Esophagus muscularis mucosa (tissue), 4 donors: ENCODE results near the gene ELK3. TPM values are rescaled to one million over a fixed set of nuclear protein-coding genes. Genes with fewer than 3 reads are reported as not detected.
A peak's percentile ranks its signal among the peaks of the same experiment; 100 is the strongest.

ENCODE experiments used
- DNase-seq: peaks from one replicate; pipeline ENCODE4 v3.0.0-alpha.2; 2017; ENCODE audit errors: extremely low spot score
- H3K27ac ChIP-seq, 4 donors: fragments of 200-600 bp; sonication (generic); replicated peaks in 1 of 4; 1 replicate in 3 of 4; 2 replicates in 1 of 4; pipeline ENCODE4 v1.5.1; 2016 to 2019; ENCODE audit warnings: mild to moderate bottlenecking in 1 of 4
- H3K27me3 ChIP-seq, 4 donors: fragments of 200-600 bp; sonication (generic); one replicate each; pipeline versions ENCODE4 v1.5.1 to v1.6.0; 2016 to 2019
- H3K36me3 ChIP-seq, 4 donors: fragments of 200-600 bp; sonication (generic); one replicate each; pipeline ENCODE4 v1.5.1; 2016 to 2019
- H3K4me1 ChIP-seq, 4 donors: fragments of 200-600 bp; sonication (generic); one replicate each; pipeline ENCODE4 v1.5.1; 2016 to 2019
- H3K4me3 ChIP-seq, 4 donors: fragments of 200-600 bp; sonication (generic); 1 replicate in 2 of 4; 2 replicates in 2 of 4; pipeline ENCODE4 v1.5.1; 2016 to 2019; ENCODE audit warnings: mild to moderate bottlenecking in 4 of 4, moderate library complexity in 1 of 4
- H3K9me3 ChIP-seq, 4 donors: fragments of 200-600 bp; sonication (generic); 1 replicate in 3 of 4; 2 replicates in 1 of 4; pipeline ENCODE4 v1.5.1; 2016 to 2019
- CTCF ChIP-seq, 3 experiments: fragments of 200-600 bp in 2 of 3; fragments of 450-650 bp in 1 of 3; sonication (generic) in 2 of 3; IDR thresholded peaks; one replicate each; pipeline ENCODE4 v1.5.1; 2017 to 2019; ENCODE audit warnings: antibody characterized with exemption in 3 of 3, mild to moderate bottlenecking in 2 of 3, moderate library complexity in 1 of 3
- EP300 ChIP-seq: sonication (generic); formaldehyde crosslinking; IDR thresholded peaks from one replicate; pipeline ENCODE4 v1.6.1; 2017; ENCODE audit warnings: antibody characterized with exemption
- POLR2A ChIP-seq: fragments of 450-650 bp; IDR thresholded peaks from one replicate; pipeline ENCODE4 v1.6.1; 2017; ENCODE audit warnings: antibody characterized with exemption, moderate library complexity, mild to moderate bottlenecking, low read depth
- POLR2AphosphoS5 ChIP-seq, 2 donors: sonication (generic); formaldehyde crosslinking; IDR thresholded peaks; one replicate each; pipeline ENCODE4 v1.6.1; 2017; ENCODE audit warnings: antibody characterized with exemption in 2 of 2
- WGBS: methylation state at CpG from one replicate; pipeline ENCODE4 v1.1.5; 2018; 5-methylcytosine and 5-hydroxymethylcytosine counted together
- intact Hi-C: fragments of 100-400 bp; cut with DNase I; formaldehyde crosslinking; loops from one replicate; pipeline ENCODE4 v1.15.1; 2023
- total RNA-seq, 4 donors: library from RNA; depleted of rRNA; stranded (reverse); fragments of >200 nt; gene quantifications; one replicate each; pipeline versions ENCODE4 v1.1.0 to v1.2.1, GENCODE V29; 2016

The ELK3 gene
- total RNA-seq, 4 donors from 2014 or later, result 13.7 to 26.9 (median 25.7) TPM

DNA sequence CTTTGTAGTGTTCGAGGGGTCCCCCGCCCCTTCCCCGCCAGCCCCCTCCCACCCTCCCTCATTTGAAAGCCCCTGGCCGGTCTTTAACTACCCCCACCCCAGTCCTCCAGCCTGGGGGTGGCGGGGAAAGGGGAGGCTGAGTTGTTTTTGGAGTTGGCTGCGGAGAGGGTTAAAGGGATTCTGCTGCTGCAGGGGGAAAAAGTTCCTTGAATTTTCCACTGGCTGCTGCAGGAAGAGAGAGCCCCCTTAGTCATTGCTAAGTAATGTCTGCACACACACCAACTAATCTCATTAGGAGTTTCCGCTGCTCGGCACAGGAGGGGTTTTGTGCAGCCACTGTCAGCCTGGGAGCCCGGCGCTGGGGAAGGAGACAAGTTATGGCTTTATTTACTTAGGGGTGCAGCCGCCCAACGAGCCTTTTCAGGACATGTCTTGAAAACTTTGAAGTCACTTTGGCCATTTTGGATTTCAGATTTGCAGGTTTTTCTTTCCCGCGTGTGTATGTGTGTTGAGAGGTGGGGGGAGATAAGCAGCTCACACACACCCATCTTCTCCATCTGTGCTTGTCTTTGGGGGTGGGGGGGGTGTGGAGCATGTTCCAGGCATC lies 1.8 kb downstream of the ELK3 start:
- Histone ChIP-seq H3K27me3 (no peaks in the 10 kb centered on the region), H3K36me3 (no peaks in the 10 kb centered on the region), H3K9me3 (no peaks in the 10 kb centered on the region), H3K4me3 (peak overlapping the region; percentile 84 to 92 (median 86)), H3K27ac (peak overlapping the region; percentile 75 to 88 (median 85)), H3K4me1 (peaks cover 27 to 57% (median 44%) of the 10 kb centered on the region in 4 donors)
- no peak for DNase-seq
- TF ChIP-seq POLR2AphosphoS5 (IDR thresholded peaks at IDR 0.05) (no peak), POLR2A (no peak), EP300 (no peak), CTCF (IDR thresholded peaks at IDR 0.05) (no peak)
- WGBS, result 9% methylated on average over 14 of the region's 14 CpGs
- intact Hi-C loops, result no loop called here

- H3K9me3 ChIP-seq, result no peaks in the 10 kb centered on the region
- H3K27me3 ChIP-seq, result no peaks in the 10 kb centered on the region
- H3K4me1 ChIP-seq, result peaks cover 27 to 59% (median 44%) of the 10 kb centered on the region in 4 donors
- H3K27ac ChIP-seq, result peak overlapping the region; percentile 75 to 88 (median 85)
- 50% methylated on average over 6 of the region's 6 CpGs for WGBS
- H3K36me3 ChIP-seq, result no peaks in the 10 kb centered on the region
- intact Hi-C loops, result no loop called here
- no peak for DNase-seq
- TF ChIP-seq POLR2A (no peak), POLR2AphosphoS5 (IDR thresholded peaks at IDR 0.05) (peak in 1 of 2 donors; percentile 18)
- peak overlapping the region; percentile 84 to 92 (median 86) for H3K4me3 ChIP-seq
Measured at GRCh38 chr12:96196781-96197180, 2.6 kb downstream of the ELK3 start.

DNA sequence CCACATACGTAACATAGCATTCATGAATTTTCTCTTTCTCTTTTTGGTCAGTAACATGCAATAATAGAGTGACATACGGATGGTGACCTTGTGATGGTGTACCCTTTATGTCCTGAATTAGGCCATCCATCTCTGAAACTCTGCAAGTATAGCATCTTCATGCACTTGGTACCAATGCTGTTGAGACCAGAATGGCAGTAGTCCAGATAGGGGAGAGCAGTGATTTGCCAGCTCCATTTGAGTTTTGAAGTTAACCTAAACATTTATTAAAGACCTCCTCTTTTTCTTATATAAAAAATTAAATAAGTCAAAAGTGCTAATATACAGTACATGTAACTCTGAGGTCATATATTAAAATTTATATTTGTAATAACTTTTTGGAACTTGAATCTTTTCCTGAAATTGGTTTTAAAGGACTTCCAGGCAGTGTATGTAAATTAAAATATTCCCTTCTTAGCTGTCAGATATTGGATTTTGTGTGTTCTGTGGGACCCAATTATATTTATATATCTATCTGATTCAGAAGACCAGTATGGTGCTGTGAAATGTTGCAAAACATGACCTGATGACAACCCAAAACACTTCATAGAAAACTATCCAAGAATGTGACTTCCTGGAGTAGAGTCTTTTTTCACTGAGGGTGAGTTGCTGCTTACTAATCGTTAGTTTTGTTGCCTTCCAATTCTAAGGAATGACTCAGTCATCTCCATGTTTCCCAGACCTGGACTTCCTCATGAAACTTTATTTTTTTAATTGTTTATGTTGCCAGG lies 3.5 kb downstream of the ELK3 start:
- intact Hi-C loops, result no loop called here

DNA sequence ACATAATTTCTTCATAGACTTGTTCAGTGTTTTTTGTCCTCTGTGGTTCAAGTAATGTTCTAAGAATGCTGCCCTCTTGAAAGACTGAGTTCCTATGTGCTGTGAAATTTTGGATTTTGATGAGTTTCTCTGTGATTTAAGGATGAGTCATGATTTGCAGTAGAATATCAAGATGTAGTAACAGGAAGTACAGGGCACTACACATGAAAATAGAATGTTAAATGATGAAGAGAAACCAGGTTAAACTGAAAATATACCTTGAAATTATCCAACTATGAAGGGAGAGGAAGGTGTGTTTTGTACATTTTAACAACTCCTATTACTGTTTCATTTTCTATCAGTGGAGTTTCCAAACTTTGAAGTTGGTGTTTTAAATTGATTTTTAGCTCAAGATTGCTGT lies 4.8 kb downstream of the ELK3 start:
- intact Hi-C loops, result no loop called here
- DNase-seq, result no peak
- H3K27ac ChIP-seq, result peak overlapping the region; percentile 26 to 88 (median 67)
- H3K9me3 ChIP-seq, result no peaks in the 10 kb centered on the region
- H3K27me3 ChIP-seq, result no peaks in the 10 kb centered on the region
- TF ChIP-seq POLR2AphosphoS5 (IDR thresholded peaks at IDR 0.05), result no peak
- no peak for TF ChIP-seq CTCF (IDR thresholded peaks at IDR 0.05)
- TF ChIP-seq POLR2A, result no peak
- no peak for TF ChIP-seq EP300
- H3K4me3 ChIP-seq, result no peak overlapping the region
- H3K36me3 ChIP-seq, result no peaks in the 10 kb centered on the region
- H3K4me1 ChIP-seq, result peaks cover 24 to 48% (median 38%) of the 10 kb centered on the region in 4 donors

More for the DNA sequence above, 3.5 kb downstream of the ELK3 start:
- H3K4me3 ChIP-seq, result peak overlapping the region in 1 of 4 donors; percentile 84
- H3K4me1 ChIP-seq, result peaks cover 27 to 59% (median 44%) of the 10 kb centered on the region in 4 donors
- H3K27me3 ChIP-seq, result no peaks in the 10 kb centered on the region
- no peaks in the 10 kb centered on the region for H3K36me3 ChIP-seq
- 33% methylated on average over 3 of the region's 3 CpGs for WGBS
- no peak for TF ChIP-seq CTCF (IDR thresholded peaks at IDR 0.05)
- peak in 1 of 2 donors; percentile 65 for TF ChIP-seq POLR2AphosphoS5 (IDR thresholded peaks at IDR 0.05)
- no peak for TF ChIP-seq EP300
- no peak for DNase-seq
- no peaks in the 10 kb centered on the region for H3K9me3 ChIP-seq
- peak overlapping the region; percentile 75 to 88 (median 85) for H3K27ac ChIP-seq

GRCh38 chr12:96199464-96199863 lies 5.3 kb downstream of the ELK3 start:
- intact Hi-C loops, result no loop called here
- H3K27ac ChIP-seq, result peak overlapping the region in 1 of 4 donors; percentile 88
- TF ChIP-seq EP300 (no peak), POLR2A (no peak), POLR2AphosphoS5 (IDR thresholded peaks at IDR 0.05) (no peak), CTCF (IDR thresholded peaks at IDR 0.05) (no peak)

More at GRCh38 chr12:96199464-96199863, 5.3 kb downstream of the ELK3 start:
- DNase-seq, result no peak
- no peak overlapping the region for H3K4me3 ChIP-seq
- no peaks in the 10 kb centered on the region for H3K36me3 ChIP-seq
- no peaks in the 10 kb centered on the region for H3K27me3 ChIP-seq
- no peaks in the 10 kb centered on the region for H3K9me3 ChIP-seq
- peaks cover 24 to 47% (median 38%) of the 10 kb centered on the region in 4 donors for H3K4me1 ChIP-seq
